Adrenal gland (tissue), 5 donors: ENCODE data around the gene TSPAN18.

Experiments used
- CTCF ChIP-seq, 6 experiments: fragments of 450-650 bp in 4 of 6; fragments of 200-600 bp in 2 of 6; sonication (generic) in 1 of 6; IDR thresholded peaks; 1 replicate in 5 of 6; 2 replicates in 1 of 6; pipeline versions ENCODE4 v1.5.1 to v1.8.0; 2016 to 2021; ENCODE audit warnings: antibody characterized with exemption in 6 of 6, mild to moderate bottlenecking in 2 of 6, moderate library complexity in 1 of 6
- POLR2A ChIP-seq, 2 donors: fragments of 450-650 bp; IDR thresholded peaks; one replicate each; pipeline ENCODE4 v1.6.1; 2017; ENCODE audit warnings: antibody characterized with exemption in 2 of 2, mild to moderate bottlenecking in 2 of 2, moderate library complexity in 1 of 2
- donor health status: DM: no; HTN: no; CAD: no.

GRCh38 chr11:44742508-44743246 is 15.9 kb downstream of the TSPAN18 start:
- no peak for TF ChIP-seq CTCF (IDR thresholded peaks at IDR 0.05)
- TF ChIP-seq POLR2A (IDR thresholded peaks at IDR 0.05): no peak
